Activated T-cell treated with anti-CD3 and anti-CD28 coated beads, Interleukin-2, amount 50 U/mL, for 1 hour (primary cell): Measurements from ENCODE around the gene TDG.
"Not testable (repeated sequence)": the region's sequence is repeated elsewhere in the genome, so short reads cannot be mapped to it uniquely, and the experiment has no call there.

Experiments used
- DNase-seq: peaks from one replicate; pipeline ENCODE4 v3.0.0-alpha.2; 2020

TDG gene

GRCh38 chr12:103962493-103962892 lies 3.2 kb upstream of the TDG start:
- no peak for DNase-seq

- DNase-seq: no peak
These were observed 867 bp upstream of the TDG start for GRCh38 chr12:103964805-103965204.

GRCh38 chr12:103965255-103965589 lies 450 bp upstream of the TDG start:
- DNase-seq: no peak

GRCh38 chr12:103966736-103967135 lies 1.1 kb downstream of the TDG start:
- no peak for DNase-seq

- DNase-seq: no peak
These were observed 3.7 kb downstream of the TDG start for GRCh38 chr12:103969391-103969790.

GRCh38 chr12:103973909-103974308 lies 8.2 kb downstream of the TDG start:
- DNase-seq: no peak

GRCh38 chr12:103975368-103975767 lies 9.7 kb downstream of the TDG start:
- DNase-seq: no peak

- DNase-seq: no peak
These were observed 12.8 kb downstream of the TDG start for GRCh38 chr12:103978384-103978982.

- no peak for DNase-seq
These were observed 21.2 kb downstream of the TDG start for GRCh38 chr12:103986829-103987228.

- DNase-seq: no peak
These were observed 28.6 kb downstream of the TDG start for GRCh38 chr12:103994235-103994634.

GRCh38 chr12:103996595-103996994 lies 30.9 kb downstream of the TDG start:
- no peak for DNase-seq

- no peak for DNase-seq
These were observed 31.7 kb downstream of the TDG start for GRCh38 chr12:103997286-103997900.

GRCh38 chr12:103998976-103999375 lies 33.3 kb downstream of the TDG start:
- DNase-seq: no peak

GRCh38 chr12:104000807-104001434 lies 35.2 kb downstream of the TDG start:
- no peak for DNase-seq

- no peak for DNase-seq
These were observed 37.0 kb downstream of the TDG start for GRCh38 chr12:104002686-104003085.

GRCh38 chr12:104003596-104003995 lies 37.9 kb downstream of the TDG start:
- DNase-seq: no peak

- no peak for DNase-seq
These were observed 41.3 kb downstream of the TDG start for GRCh38 chr12:104006929-104007328.

- DNase-seq: no peak
These were observed 44.4 kb downstream of the TDG start for GRCh38 chr12:104010121-104010520.

- no peak for DNase-seq
These were observed 45.0 kb downstream of the TDG start for GRCh38 chr12:104010606-104011169.

- no peak for DNase-seq
These were observed 45.6 kb downstream of the TDG start for GRCh38 chr12:104011253-104011652.

- DNase-seq: no peak
These were observed 46.7 kb downstream of the TDG start for GRCh38 chr12:104012331-104012730.

- not testable (repeated sequence) for DNase-seq
These were observed 56.2 kb downstream of the TDG start for GRCh38 chr12:104021862-104022261.

- DNase-seq: no peak
These were observed 57.1 kb downstream of the TDG start for GRCh38 chr12:104022786-104023185.

GRCh38 chr12:104023710-104024109 lies 58.0 kb downstream of the TDG start:
- no peak for DNase-seq
